Measurements from ENCODE around the gene APEX2.
"Not testable (repeated sequence)": the region's sequence is repeated elsewhere in the genome, so short reads cannot be mapped to it uniquely, and the experiment has no call there.

The APEX2 gene

DNA sequence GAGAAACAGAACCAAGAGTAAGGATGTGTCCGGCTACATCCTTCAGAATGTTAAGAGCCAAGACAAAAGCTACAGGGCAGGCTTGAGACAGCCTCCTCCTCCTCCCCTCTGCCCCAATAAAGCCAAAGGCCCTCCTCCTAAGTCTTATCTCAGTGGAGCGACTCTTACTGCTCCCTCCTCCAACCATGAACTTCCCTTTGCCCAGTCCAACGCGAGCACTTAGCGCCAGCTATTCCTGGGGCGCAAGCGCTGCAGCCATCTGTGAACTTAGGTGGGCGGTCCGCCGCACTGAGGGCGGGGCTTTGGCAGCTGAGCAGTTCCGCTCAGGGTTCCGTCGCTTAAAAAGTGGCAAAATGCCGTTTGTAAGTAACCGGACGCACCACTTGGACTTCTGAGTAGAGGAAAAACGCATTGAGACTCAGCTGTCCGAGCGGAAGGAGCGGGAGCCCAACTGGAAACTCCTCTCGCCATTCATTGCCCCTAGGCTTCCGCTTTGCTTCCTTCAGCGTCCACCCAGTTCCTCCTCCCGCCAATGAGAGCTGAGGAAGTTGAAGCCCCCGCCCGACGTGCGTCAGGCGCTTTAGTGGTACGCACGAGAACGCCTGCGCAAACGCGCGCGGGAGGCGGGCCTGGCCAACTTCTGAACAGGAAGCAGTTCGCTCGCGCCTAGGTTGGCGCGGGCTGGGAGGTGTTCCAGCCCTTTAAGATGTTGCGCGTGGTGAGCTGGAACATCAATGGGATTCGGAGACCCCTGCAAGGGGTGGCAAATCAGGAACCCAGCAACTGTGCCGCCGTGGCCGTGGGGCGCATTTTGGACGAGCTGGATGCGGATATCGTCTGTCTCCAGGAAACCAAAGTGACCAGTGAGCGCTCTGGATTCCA, at the start of gene APEX2:
TSS of gene APEX2 (plus strand) at position 647 of the 882 bp plus-strand sequence. CDS start at position 707, 60 bp downstream.
- Mint-ChIP-seq H3K27ac (peak within 1 kb of the TSS; percentile 97), H3K4me3 (peak within 1 kb of the TSS; percentile 98), H3K9me3 (no peaks in the 10 kb centered on the region), H3K4me1 (ENCODE audit: low read depth) (peaks cover 45% of the 10 kb centered on the region), H3K27me3 (no peaks in the 10 kb centered on the region), H3K36me3 (ENCODE audit: low read depth) (peaks cover 47% of the 10 kb centered on the region)
- intact Hi-C loops (cut with micrococcal nuclease), result loop anchor here (10.0 kb wide), 1 partner anchor 1315 kb away; the partner anchor contains the start of gene HUWE1

DNA sequence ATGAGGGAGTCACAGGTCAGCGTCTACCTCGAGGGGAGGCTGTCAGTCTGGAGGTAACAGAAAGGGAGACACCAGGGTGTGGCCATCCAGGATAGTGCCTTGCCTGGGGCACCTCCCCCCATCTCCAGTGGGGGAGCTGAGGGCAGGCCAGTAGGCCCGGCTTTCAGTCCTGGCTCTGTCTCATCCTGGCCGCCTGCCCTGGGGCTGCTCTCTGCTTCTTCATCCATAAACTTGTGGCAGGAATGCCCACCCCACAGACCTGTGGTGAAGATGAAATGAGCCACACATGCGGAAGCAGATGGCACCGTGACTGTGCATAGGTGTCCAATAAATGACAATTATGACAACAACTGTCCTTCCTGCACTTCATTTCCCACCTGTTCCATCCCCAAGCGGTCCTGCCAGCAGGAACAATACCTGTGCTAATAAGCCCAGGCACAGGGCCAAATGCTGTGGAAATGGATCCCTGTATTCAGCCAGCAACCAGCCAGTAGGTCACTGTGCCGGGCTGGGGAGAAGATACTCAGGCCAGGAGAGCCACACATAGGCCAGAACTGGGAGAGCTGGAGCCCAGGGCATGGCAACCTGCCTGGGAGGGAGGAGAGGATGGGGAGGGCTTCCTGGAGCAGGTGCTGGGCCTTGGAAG, 49.3 kb upstream of the APEX2 start:
- no peaks in the 10 kb centered on the region for H3K9me3 Mint-ChIP-seq
- no peak overlapping the region for H3K4me3 Mint-ChIP-seq
- no peak overlapping the region for H3K27ac Mint-ChIP-seq
- no peaks in the 10 kb centered on the region for H3K36me3 Mint-ChIP-seq (ENCODE audit: low read depth)
- peaks cover 5% of the 10 kb centered on the region for H3K27me3 Mint-ChIP-seq
- intact Hi-C loops (cut with micrococcal nuclease), result no loop called here
- no peaks in the 10 kb centered on the region for H3K4me1 Mint-ChIP-seq (ENCODE audit: low read depth)

DNA sequence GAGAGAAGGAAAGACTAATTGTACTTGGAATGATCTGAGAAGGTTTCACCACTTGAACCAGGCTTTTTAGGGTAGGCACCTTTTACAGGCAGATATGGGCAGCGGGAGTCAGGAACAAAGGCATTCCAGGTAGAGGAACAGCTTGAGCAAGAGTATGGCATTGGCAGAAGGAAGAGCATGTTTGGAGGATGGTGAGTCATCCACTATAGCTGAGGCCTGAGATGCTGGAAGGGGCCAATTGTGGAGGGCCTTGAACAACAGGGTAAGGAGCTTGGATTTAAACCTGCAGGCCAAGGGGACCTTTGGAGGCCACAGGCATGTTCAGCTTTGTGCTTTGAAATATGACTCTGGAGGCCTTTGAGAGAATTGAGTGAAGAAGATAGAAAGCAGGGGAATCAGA, 38.4 kb upstream of the APEX2 start:
- Mint-ChIP-seq H3K27me3 (peaks cover 5% of the 10 kb centered on the region), H3K9me3 (peaks cover 14% of the 10 kb centered on the region), H3K4me3 (no peak overlapping the region), H3K4me1 (ENCODE audit: low read depth) (no peaks in the 10 kb centered on the region), H3K36me3 (ENCODE audit: low read depth) (no peaks in the 10 kb centered on the region), H3K27ac (no peak overlapping the region)
- intact Hi-C loops (cut with micrococcal nuclease), result no loop called here

GRCh38 chrX:54964766-54965497, 35.2 kb upstream of the APEX2 start:
- no peak overlapping the region for H3K27ac Mint-ChIP-seq
- peaks cover 14% of the 10 kb centered on the region for H3K9me3 Mint-ChIP-seq
- no peak overlapping the region for H3K4me3 Mint-ChIP-seq
- peaks cover 5% of the 10 kb centered on the region for H3K27me3 Mint-ChIP-seq
- no peaks in the 10 kb centered on the region for H3K36me3 Mint-ChIP-seq (ENCODE audit: low read depth)
- intact Hi-C loops (cut with micrococcal nuclease), result no loop called here
- H3K4me1 Mint-ChIP-seq (ENCODE audit: low read depth), result no peaks in the 10 kb centered on the region

DNA sequence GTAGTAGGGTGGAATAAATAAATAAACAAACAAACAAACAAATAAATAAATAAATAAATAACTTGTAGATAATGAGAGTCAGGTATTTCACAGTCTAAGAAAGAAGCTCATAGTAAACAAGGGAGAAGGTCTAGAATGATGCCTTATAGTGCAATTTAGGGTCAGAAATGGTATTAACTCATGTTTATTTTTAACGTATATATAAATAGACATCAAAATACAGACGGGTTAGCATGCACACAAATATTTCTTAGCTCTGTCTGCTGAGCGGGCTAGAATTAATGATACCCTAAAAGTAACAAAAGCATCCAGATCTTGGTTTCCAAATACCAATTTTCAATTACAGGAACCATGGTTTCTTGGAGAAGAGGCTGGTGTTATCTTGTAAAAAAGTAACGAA, 22.8 kb upstream of the APEX2 start:
- Mint-ChIP-seq H3K4me3 (no peak overlapping the region), H3K4me1 (ENCODE audit: low read depth) (no peaks in the 10 kb centered on the region), H3K9me3 (no peaks in the 10 kb centered on the region), H3K36me3 (ENCODE audit: low read depth) (no peaks in the 10 kb centered on the region), H3K27ac (no peak overlapping the region), H3K27me3 (no peaks in the 10 kb centered on the region)
- intact Hi-C loops (cut with micrococcal nuclease), result no loop called here

DNA sequence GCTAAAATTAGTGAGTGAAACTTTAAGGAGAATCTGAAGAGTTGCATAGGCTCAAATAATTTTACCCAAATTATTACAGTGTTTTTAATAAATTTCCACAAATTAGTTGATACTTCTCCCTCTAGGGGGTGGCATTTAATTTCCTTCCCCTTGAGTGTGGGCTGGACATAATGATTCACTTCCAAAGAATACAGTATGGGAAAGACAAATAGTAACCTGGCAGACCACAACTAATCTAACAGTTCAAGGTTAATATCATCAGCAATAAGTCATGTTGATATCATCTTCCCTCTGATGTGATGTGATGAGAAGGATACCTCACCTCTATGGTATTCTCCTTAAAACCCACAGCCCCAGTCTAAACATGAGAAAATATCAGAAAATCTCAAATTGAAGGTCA, 21.7 kb upstream of the APEX2 start:
- H3K9me3 Mint-ChIP-seq, result no peaks in the 10 kb centered on the region
- no peaks in the 10 kb centered on the region for H3K36me3 Mint-ChIP-seq (ENCODE audit: low read depth)
- no peak overlapping the region for H3K4me3 Mint-ChIP-seq
- no peaks in the 10 kb centered on the region for H3K4me1 Mint-ChIP-seq (ENCODE audit: low read depth)
- H3K27me3 Mint-ChIP-seq, result no peaks in the 10 kb centered on the region
- intact Hi-C loops (cut with micrococcal nuclease), result no loop called here
- H3K27ac Mint-ChIP-seq, result no peak overlapping the region

GRCh38 chrX:54979432-54979831, 20.7 kb upstream of the APEX2 start:
- Mint-ChIP-seq H3K4me1 (ENCODE audit: low read depth) (no peaks in the 10 kb centered on the region), H3K4me3 (no peak overlapping the region), H3K27ac (no peak overlapping the region), H3K27me3 (no peaks in the 10 kb centered on the region), H3K36me3 (ENCODE audit: low read depth) (no peaks in the 10 kb centered on the region), H3K9me3 (no peaks in the 10 kb centered on the region)
- intact Hi-C loops (cut with micrococcal nuclease), result no loop called here

DNA sequence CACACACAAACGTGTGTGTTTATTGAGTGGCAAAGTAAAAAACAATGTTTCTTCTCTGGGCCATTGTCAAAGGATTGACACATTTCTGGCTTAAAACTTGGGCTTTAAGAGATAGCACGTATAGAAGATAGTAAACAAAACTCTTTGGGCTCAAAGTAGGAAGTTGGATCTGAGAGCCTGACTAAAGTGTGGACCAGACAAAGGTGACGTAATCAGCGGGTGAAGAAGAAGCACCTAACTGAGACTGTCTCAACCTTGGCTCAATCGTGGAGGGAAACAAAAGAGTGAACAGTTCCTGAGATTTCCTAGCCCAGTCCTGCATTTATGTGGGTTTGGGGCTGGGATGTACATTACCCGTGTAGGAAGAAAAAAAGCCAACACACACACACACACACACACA, 19.8 kb upstream of the APEX2 start:
- Mint-ChIP-seq H3K27me3 (no peaks in the 10 kb centered on the region), H3K4me1 (ENCODE audit: low read depth) (no peaks in the 10 kb centered on the region)
- intact Hi-C loops (cut with micrococcal nuclease), result loop anchor here (10.0 kb wide), 1 partner anchor 56 kb away; the partner anchor contains the start of gene TRO

DNA sequence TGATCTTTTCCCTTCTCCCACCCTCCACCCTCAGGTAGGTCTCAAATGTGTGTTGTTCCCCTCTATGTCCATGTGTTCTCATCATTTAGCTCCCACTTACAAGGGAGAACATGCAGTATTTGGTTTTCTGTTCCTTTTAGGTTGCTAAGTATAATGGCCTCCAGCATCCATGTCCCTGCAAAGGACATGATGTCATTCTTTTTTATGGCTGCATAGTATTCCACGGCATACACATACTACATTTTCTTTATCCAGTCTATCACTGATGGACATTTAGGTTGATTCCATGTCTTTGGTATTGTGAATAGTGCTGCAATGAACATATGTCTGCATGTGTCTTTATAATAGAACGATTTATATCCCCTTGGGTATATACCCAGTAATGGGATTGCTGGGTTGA, 16.9 kb upstream of the APEX2 start:
- H3K27ac Mint-ChIP-seq; H3K36me3 Mint-ChIP-seq (ENCODE audit: low read depth); H3K4me3 Mint-ChIP-seq; H3K27me3 Mint-ChIP-seq; H3K4me1 Mint-ChIP-seq (ENCODE audit: low read depth); H3K9me3 Mint-ChIP-seq: not testable (repeated sequence)
- intact Hi-C loops (cut with micrococcal nuclease), result loop anchor here (10.0 kb wide), 1 partner anchor 59 kb away; the partner anchor contains the start of gene TRO

More for the DNA sequence above, 19.8 kb upstream of the APEX2 start:
- H3K36me3 Mint-ChIP-seq (ENCODE audit: low read depth), result no peaks in the 10 kb centered on the region
- H3K4me3 Mint-ChIP-seq, result no peak overlapping the region
- no peaks in the 10 kb centered on the region for H3K9me3 Mint-ChIP-seq
- H3K27ac Mint-ChIP-seq, result no peak overlapping the region

DNA sequence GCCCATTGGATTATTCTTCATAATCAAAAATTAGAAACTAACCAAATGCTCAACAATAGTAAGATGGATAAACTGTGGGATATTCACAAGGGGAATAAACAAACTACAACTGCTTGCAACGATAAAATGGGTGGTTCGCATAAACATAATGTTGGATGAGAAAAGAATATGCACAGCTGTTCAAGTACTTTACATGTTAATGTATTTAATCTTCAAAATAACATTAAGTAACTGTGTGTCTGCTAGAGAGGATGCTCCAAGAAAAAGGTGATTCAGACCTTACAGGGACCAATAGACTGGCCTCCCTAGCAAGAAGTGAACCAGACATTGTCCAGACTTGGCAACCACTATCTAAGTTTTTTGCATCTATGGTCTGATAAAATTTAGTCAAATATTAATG, 8.5 kb upstream of the APEX2 start:
- Mint-ChIP-seq H3K4me1 (ENCODE audit: low read depth) (peaks cover 19% of the 10 kb centered on the region), H3K27me3 (peaks cover 2% of the 10 kb centered on the region), H3K27ac (no peak overlapping the region), H3K4me3 (no peak overlapping the region), H3K36me3 (ENCODE audit: low read depth) (no peaks in the 10 kb centered on the region), H3K9me3 (no peaks in the 10 kb centered on the region)
- intact Hi-C loops (cut with micrococcal nuclease), result no loop called here

DNA sequence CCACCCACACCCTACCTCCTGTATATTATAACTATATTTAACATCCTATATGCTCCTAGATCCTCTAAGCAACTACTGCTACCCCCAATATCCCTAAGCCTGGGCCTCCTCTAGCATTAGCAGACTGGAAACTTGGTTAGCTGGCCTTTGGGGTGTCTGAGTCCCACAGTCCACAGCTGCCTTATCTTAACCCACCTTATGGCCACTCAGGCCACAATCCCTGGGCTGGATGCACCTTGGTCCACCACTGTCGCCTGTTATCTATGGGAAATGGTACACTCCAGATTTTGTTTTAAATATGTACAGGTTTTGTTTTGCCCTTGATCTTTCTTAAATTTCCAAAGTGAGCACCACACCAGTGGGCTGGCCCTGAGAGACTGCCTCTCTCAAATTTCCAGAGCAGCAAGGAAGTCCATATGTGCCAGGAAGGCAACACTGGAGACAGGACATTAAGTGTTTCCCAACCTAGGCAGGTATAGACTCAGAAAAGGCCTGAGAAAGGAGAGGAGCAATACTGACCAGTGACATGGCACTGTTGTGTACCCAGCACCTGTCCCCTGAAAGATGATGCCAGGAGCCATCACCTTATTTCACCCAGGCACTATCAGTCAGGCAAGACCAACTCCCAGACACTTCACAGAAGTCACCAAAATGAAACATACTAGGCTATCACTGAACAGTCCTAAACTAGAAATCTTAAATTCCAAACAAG, 7.1 kb upstream of the APEX2 start:
- H3K36me3 Mint-ChIP-seq (ENCODE audit: low read depth), result no peaks in the 10 kb centered on the region
- peaks cover 19% of the 10 kb centered on the region for H3K4me1 Mint-ChIP-seq (ENCODE audit: low read depth)
- H3K27me3 Mint-ChIP-seq, result peaks cover 2% of the 10 kb centered on the region
- intact Hi-C loops (cut with micrococcal nuclease), result no loop called here
- H3K4me3 Mint-ChIP-seq, result no peak overlapping the region
- H3K27ac Mint-ChIP-seq, result no peak overlapping the region
- no peaks in the 10 kb centered on the region for H3K9me3 Mint-ChIP-seq

DNA sequence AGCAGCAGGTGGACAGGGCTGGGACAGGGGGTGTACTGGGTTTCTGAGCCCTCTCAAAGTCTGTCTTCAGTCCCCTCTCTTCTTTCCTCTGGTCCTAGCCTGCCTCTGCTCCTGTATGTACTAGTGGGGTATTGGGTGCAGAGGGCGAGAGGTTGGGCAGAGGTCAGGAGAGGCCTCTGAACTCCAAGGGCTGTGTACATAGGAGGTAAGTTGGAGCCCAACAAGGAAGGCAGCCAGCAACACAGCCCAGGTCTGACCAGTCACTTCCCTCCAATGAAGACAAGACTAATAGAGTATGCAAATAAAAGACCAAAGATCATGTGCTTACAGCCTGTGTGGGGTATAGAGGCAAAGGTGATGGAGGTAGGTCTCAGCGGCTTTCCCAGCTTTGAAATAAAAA, 6.1 kb upstream of the APEX2 start, which contains the start of gene PFKFB1:
TSS of gene PFKFB1 (minus strand) at position 90 of the 400 bp plus-strand sequence. CDS start 181 bp downstream, outside the sequence.
- Mint-ChIP-seq H3K27ac (peak within 1 kb of the TSS; percentile 45), H3K27me3 (peaks cover 2% of the 10 kb centered on the region), H3K4me3 (no peak within 1 kb of the TSS), H3K36me3 (ENCODE audit: low read depth) (no peaks in the 10 kb centered on the region), H3K9me3 (no peaks in the 10 kb centered on the region), H3K4me1 (ENCODE audit: low read depth) (peaks cover 19% of the 10 kb centered on the region)
- intact Hi-C loops (cut with micrococcal nuclease), result no loop called here

GRCh38 chrX:54994668-54995351, 5.4 kb upstream of the APEX2 start:
- Mint-ChIP-seq H3K9me3 (no peaks in the 10 kb centered on the region), H3K4me3 (no peak overlapping the region)
- intact Hi-C loops (cut with micrococcal nuclease), result no loop called here

More at GRCh38 chrX:54994668-54995351, 5.4 kb upstream of the APEX2 start:
- H3K27ac Mint-ChIP-seq, result peak overlapping the region; percentile 45
- peaks cover under 1% of the 10 kb centered on the region for H3K36me3 Mint-ChIP-seq (ENCODE audit: low read depth)
- H3K27me3 Mint-ChIP-seq, result peaks cover 2% of the 10 kb centered on the region
- H3K4me1 Mint-ChIP-seq (ENCODE audit: low read depth), result peaks cover 19% of the 10 kb centered on the region

All from dendritic cell treated with granulocyte-macrophage colony-stimulating factor and Interleukin-4, amounts not matched to agents 40 ng/mL and 50 ng/mL, for 4 days (primary cell).